T-helper 1 cell treated with Interleukin-12 subunit alpha and Interleukin-12 subunit beta and Interleukin-4 antibody, amounts not matched to agents 30 μg/mL and 1 μg/mL, for 36 hours (primary cell): ENCODE measurements around the gene CAMSAP2.

Experiments
- H3K27ac Mint-ChIP-seq: one replicate; pipeline ENCODE4 v1.8.0; 2021; ENCODE audit warnings: mild to moderate bottlenecking, mixed read lengths
- H3K27me3 Mint-ChIP-seq: one replicate; pipeline ENCODE4 v1.8.0; 2021; ENCODE audit warnings: low read depth, mixed read lengths
- H3K36me3 Mint-ChIP-seq: one replicate; pipeline ENCODE4 v1.8.0; 2021; ENCODE audit warnings: low read depth, mixed read lengths
- H3K4me1 Mint-ChIP-seq: one replicate; pipeline ENCODE4 v1.8.0; 2021; ENCODE audit warnings: low read depth, mixed read lengths
- H3K4me3 Mint-ChIP-seq: one replicate; pipeline ENCODE4 v1.8.0; 2021; ENCODE audit warnings: mild to moderate bottlenecking, moderate library complexity, mixed read lengths
- H3K9me3 Mint-ChIP-seq: one replicate; pipeline ENCODE4 v1.8.0; 2021; ENCODE audit warnings: mixed read lengths

The CAMSAP2 gene

GRCh38 chr1:200885623-200886402 is 147.1 kb downstream of the CAMSAP2 start:
- peaks cover 37% of the 10 kb centered on the region for H3K4me1 Mint-ChIP-seq
- no peak overlapping the region for H3K27ac Mint-ChIP-seq
- no peak overlapping the region for H3K4me3 Mint-ChIP-seq
- peaks cover 3% of the 10 kb centered on the region for H3K36me3 Mint-ChIP-seq
- no peaks in the 10 kb centered on the region for H3K9me3 Mint-ChIP-seq
- H3K27me3 Mint-ChIP-seq = peaks cover 47% of the 10 kb centered on the region

GRCh38 chr1:200886594-200886993 is 147.9 kb downstream of the CAMSAP2 start:
- peaks cover 44% of the 10 kb centered on the region for H3K27me3 Mint-ChIP-seq
- no peak overlapping the region for H3K27ac Mint-ChIP-seq
- H3K4me1 Mint-ChIP-seq = peaks cover 37% of the 10 kb centered on the region
- H3K36me3 Mint-ChIP-seq = peaks cover 3% of the 10 kb centered on the region
- H3K4me3 Mint-ChIP-seq = no peak overlapping the region
- no peaks in the 10 kb centered on the region for H3K9me3 Mint-ChIP-seq

GRCh38 chr1:200887036-200887435 is 148.3 kb downstream of the CAMSAP2 start:
- no peak overlapping the region for H3K4me3 Mint-ChIP-seq
- H3K27ac Mint-ChIP-seq = no peak overlapping the region
- H3K36me3 Mint-ChIP-seq = peaks cover 3% of the 10 kb centered on the region
- H3K4me1 Mint-ChIP-seq = peaks cover 37% of the 10 kb centered on the region
- peaks cover 47% of the 10 kb centered on the region for H3K27me3 Mint-ChIP-seq
- no peaks in the 10 kb centered on the region for H3K9me3 Mint-ChIP-seq

GRCh38 chr1:200887772-200888348 is 149.2 kb downstream of the CAMSAP2 start:
- H3K27me3 Mint-ChIP-seq = peaks cover 52% of the 10 kb centered on the region
- H3K4me3 Mint-ChIP-seq = peak overlapping the region; percentile 43
- H3K4me1 Mint-ChIP-seq = peaks cover 39% of the 10 kb centered on the region
- no peaks in the 10 kb centered on the region for H3K9me3 Mint-ChIP-seq
- H3K36me3 Mint-ChIP-seq = peaks cover 3% of the 10 kb centered on the region
- no peak overlapping the region for H3K27ac Mint-ChIP-seq

GRCh38 chr1:200888349-200888838 is 149.7 kb downstream of the CAMSAP2 start:
- H3K4me1 Mint-ChIP-seq = peaks cover 39% of the 10 kb centered on the region
- H3K9me3 Mint-ChIP-seq = no peaks in the 10 kb centered on the region
- H3K4me3 Mint-ChIP-seq = peak overlapping the region; percentile 58
- H3K36me3 Mint-ChIP-seq = peaks cover 3% of the 10 kb centered on the region
- peaks cover 58% of the 10 kb centered on the region for H3K27me3 Mint-ChIP-seq
- H3K27ac Mint-ChIP-seq = no peak overlapping the region

GRCh38 chr1:200889571-200889970 is 150.9 kb downstream of the CAMSAP2 start:
- Mint-ChIP-seq H3K4me1 (peaks cover 39% of the 10 kb centered on the region), H3K27me3 (peaks cover 65% of the 10 kb centered on the region)

GRCh38 chr1:200890027-200890426 is 151.3 kb downstream of the CAMSAP2 start:
- Mint-ChIP-seq H3K36me3 (peaks cover 3% of the 10 kb centered on the region), H3K27ac (no peak overlapping the region), H3K9me3 (no peaks in the 10 kb centered on the region), H3K27me3 (peaks cover 66% of the 10 kb centered on the region), H3K4me1 (peaks cover 39% of the 10 kb centered on the region), H3K4me3 (no peak overlapping the region)

More at GRCh38 chr1:200889571-200889970, 150.9 kb downstream of the CAMSAP2 start:
- Mint-ChIP-seq H3K4me3 (peak overlapping the region; percentile 4), H3K9me3 (no peaks in the 10 kb centered on the region), H3K36me3 (peaks cover 3% of the 10 kb centered on the region), H3K27ac (peak overlapping the region; percentile 10)

GRCh38 chr1:200890818-200891773 is 152.4 kb downstream of the CAMSAP2 start:
- Mint-ChIP-seq H3K9me3 (no peaks in the 10 kb centered on the region), H3K27me3 (peaks cover 66% of the 10 kb centered on the region), H3K27ac (no peak overlapping the region), H3K4me3 (peak overlapping the region; percentile 21), H3K36me3 (peaks cover 3% of the 10 kb centered on the region), H3K4me1 (peaks cover 37% of the 10 kb centered on the region)

- Mint-ChIP-seq H3K27me3 (peaks cover 67% of the 10 kb centered on the region), H3K9me3 (no peaks in the 10 kb centered on the region), H3K36me3 (peaks cover 3% of the 10 kb centered on the region), H3K27ac (no peak overlapping the region), H3K4me3 (no peak overlapping the region), H3K4me1 (peaks cover 34% of the 10 kb centered on the region)
These were observed 153.1 kb downstream of the CAMSAP2 start for GRCh38 chr1:200891774-200892157.

- Mint-ChIP-seq H3K9me3 (no peaks in the 10 kb centered on the region), H3K4me1 (peaks cover 29% of the 10 kb centered on the region), H3K27ac (no peak overlapping the region), H3K27me3 (peaks cover 67% of the 10 kb centered on the region), H3K4me3 (no peak overlapping the region), H3K36me3 (peaks cover 3% of the 10 kb centered on the region)
These were observed 153.9 kb downstream of the CAMSAP2 start for GRCh38 chr1:200892546-200892945.

- Mint-ChIP-seq H3K4me3 (no peak overlapping the region), H3K27me3 (peaks cover 71% of the 10 kb centered on the region), H3K27ac (no peak overlapping the region), H3K9me3 (no peaks in the 10 kb centered on the region), H3K36me3 (peaks cover 3% of the 10 kb centered on the region), H3K4me1 (peaks cover 25% of the 10 kb centered on the region)
These were observed 154.3 kb downstream of the CAMSAP2 start for GRCh38 chr1:200892958-200893357.

- H3K4me3 Mint-ChIP-seq = no peak overlapping the region
- H3K36me3 Mint-ChIP-seq = peaks cover 3% of the 10 kb centered on the region
- peaks cover 76% of the 10 kb centered on the region for H3K27me3 Mint-ChIP-seq
- peaks cover 20% of the 10 kb centered on the region for H3K4me1 Mint-ChIP-seq
- no peaks in the 10 kb centered on the region for H3K9me3 Mint-ChIP-seq
- H3K27ac Mint-ChIP-seq = no peak overlapping the region
These were observed 154.8 kb downstream of the CAMSAP2 start for GRCh38 chr1:200893411-200893901.

- Mint-ChIP-seq H3K4me3 (no peak within 1 kb of the TSS), H3K9me3 (no peaks in the 10 kb centered on the region), H3K27me3 (peaks cover 77% of the 10 kb centered on the region), H3K27ac (no peak within 1 kb of the TSS), H3K36me3 (peaks cover 3% of the 10 kb centered on the region), H3K4me1 (peaks cover 6% of the 10 kb centered on the region)
These were observed 156.2 kb downstream of the CAMSAP2 start, which contains the start of gene INAVA for GRCh38 chr1:200894712-200895442. Gene INAVA, plus strand, starts transcription at chr1:200894900. Its CDS starts 3,501 bp downstream, at chr1:200898401.
